Measurements from ENCODE around the gene CTIF.

DNA sequence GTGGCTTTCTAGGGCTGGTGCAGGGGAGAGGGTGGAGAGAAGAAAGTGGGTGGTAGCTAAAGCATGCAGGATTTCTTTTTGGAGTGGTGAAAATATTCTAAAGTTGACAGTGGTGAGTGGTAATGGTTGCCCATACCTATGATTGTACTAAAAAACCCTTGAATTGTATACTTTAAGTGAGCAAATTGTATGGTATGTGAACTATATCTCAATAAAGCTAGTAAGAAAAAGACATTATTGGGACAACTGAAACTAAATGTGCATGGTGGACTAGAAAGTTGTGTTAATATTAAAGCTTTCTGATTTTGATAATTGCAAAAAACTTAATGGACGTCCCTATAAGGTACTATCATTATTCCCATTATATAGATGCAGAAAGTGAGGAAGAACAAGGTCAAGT, 361.6 kb downstream of the CTIF start:
- TF ChIP-seq, protein P1, sequence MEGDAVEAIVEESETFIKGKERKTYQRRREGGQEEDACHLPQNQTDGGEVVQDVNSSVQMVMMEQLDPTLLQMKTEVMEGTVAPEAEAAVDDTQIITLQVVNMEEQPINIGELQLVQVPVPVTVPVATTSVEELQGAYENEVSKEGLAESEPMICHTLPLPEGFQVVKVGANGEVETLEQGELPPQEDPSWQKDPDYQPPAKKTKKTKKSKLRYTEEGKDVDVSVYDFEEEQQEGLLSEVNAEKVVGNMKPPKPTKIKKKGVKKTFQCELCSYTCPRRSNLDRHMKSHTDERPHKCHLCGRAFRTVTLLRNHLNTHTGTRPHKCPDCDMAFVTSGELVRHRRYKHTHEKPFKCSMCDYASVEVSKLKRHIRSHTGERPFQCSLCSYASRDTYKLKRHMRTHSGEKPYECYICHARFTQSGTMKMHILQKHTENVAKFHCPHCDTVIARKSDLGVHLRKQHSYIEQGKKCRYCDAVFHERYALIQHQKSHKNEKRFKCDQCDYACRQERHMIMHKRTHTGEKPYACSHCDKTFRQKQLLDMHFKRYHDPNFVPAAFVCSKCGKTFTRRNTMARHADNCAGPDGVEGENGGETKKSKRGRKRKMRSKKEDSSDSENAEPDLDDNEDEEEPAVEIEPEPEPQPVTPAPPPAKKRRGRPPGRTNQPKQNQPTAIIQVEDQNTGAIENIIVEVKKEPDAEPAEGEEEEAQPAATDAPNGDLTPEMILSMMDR (IDR thresholded peaks at IDR 0.05): no peak
- no peak for TF ChIP-seq POLR2A (IDR thresholded peaks at IDR 0.05)
- TF ChIP-seq POLR2AphosphoS5 (IDR thresholded peaks at IDR 0.05; ENCODE audit: insufficient read depth in 1 of 2, low read depth in 1 of 2): no peak
